GM19328 (cell line): ENCODE results near the gene HOXD8.

Experiments
- ATAC-seq: cut with Tn5 transposase; IDR thresholded peaks from one replicate; pipeline ENCODE4 v1.9.1; 2021; ENCODE audit warnings: mild to moderate bottlenecking, moderate library complexity; ENCODE audit not compliant: unreplicated experiment

The HOXD8 gene

GRCh38 chr2:176090862-176091261 lies 38.6 kb upstream of the HOXD8 start:
- ATAC-seq: no peak

- ATAC-seq: no peak
These were observed 37.9 kb upstream of the HOXD8 start for GRCh38 chr2:176091329-176092258.

GRCh38 chr2:176092270-176093144 lies 37.0 kb upstream of the HOXD8 start, which contains the start of gene HOXD13:
TSS of gene HOXD13 (plus strand) at chr2:176092721. CDS start at chr2:176092891, 170 bp downstream.
- no peak for ATAC-seq

GRCh38 chr2:176093145-176093897 lies 36.2 kb upstream of the HOXD8 start:
- no peak for ATAC-seq

GRCh38 chr2:176093898-176094249 lies 35.6 kb upstream of the HOXD8 start:
- no peak for ATAC-seq

- no peak for ATAC-seq
These were observed 35.2 kb upstream of the HOXD8 start for GRCh38 chr2:176094349-176094748.

GRCh38 chr2:176095421-176095820 lies 34.1 kb upstream of the HOXD8 start:
- no peak for ATAC-seq

- no peak for ATAC-seq
These were observed 33.1 kb upstream of the HOXD8 start for GRCh38 chr2:176096243-176096985.

GRCh38 chr2:176096986-176097819 lies 32.3 kb upstream of the HOXD8 start:
- ATAC-seq: no peak

GRCh38 chr2:176097820-176098365 lies 31.6 kb upstream of the HOXD8 start:
- no peak for ATAC-seq

- no peak for ATAC-seq
These were observed 30.9 kb upstream of the HOXD8 start for GRCh38 chr2:176098366-176099158.

- no peak for ATAC-seq
These were observed 30.3 kb upstream of the HOXD8 start for GRCh38 chr2:176099159-176099727.

GRCh38 chr2:176099728-176100546 lies 29.6 kb upstream of the HOXD8 start, which contains the start of gene HOXD12:
TSS of gene HOXD12 (plus strand) at chr2:176099795. CDS start at chr2:176099802, 7 bp downstream.
- no peak for ATAC-seq

- no peak for ATAC-seq
These were observed 28.9 kb upstream of the HOXD8 start for GRCh38 chr2:176100547-176101140.

GRCh38 chr2:176101216-176101830 lies 28.2 kb upstream of the HOXD8 start:
- no peak for ATAC-seq

GRCh38 chr2:176101842-176102241 lies 27.7 kb upstream of the HOXD8 start:
- ATAC-seq: no peak
